Bone marrow (tissue), 2 donors: ENCODE data around the gene ATP10D.
"Not testable (repeated sequence)": the region's sequence is repeated elsewhere in the genome, so short reads cannot be mapped to it uniquely, and the experiment has no call there.

Source experiments
- DNase-seq, 2 donors: peaks; one replicate each; lab custom pipeline; 2025; lab: John Stamatoyannopoulos, UW

The ATP10D gene

GRCh38 chr4:47535567-47536147 is 50.6 kb downstream of the ATP10D start:
- no peak for DNase-seq

GRCh38 chr4:47536966-47537365 is 51.9 kb downstream of the ATP10D start:
- DNase-seq = no peak

DNA sequence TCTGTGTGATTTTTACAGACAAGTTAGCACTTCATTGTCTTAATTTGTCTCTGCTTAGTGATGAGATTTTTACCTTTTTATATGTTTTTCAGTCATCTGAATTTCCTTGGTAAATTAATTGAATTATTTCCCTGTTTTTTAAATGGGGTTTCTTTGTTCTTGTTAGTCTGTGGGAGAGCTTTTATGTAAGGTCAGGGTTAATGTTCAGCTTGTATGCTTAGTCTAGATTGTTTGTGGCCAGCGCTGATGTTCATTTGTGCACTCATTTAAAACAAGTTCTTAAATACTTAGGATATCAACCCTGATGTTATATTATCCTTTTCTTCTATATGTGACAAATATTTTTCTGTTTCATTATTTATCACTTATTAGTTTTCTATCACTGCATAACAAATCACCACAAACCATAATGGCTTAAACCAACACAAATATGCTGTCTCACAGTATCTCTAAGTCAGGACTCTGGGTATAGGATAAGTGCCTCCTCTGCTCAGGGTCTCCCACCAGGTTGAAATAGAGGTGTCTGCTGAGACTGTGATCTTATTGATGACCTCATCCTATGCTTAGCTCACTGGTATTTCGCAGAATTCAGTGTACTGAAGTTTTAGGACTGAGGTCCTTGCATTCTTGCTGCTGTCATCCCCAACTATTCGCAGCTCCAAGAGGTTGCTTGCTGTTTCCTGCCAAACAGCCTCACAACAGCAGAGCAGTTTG is 53.2 kb downstream of the ATP10D start:
- no peak for DNase-seq

- no peak for DNase-seq
Measured at GRCh38 chr4:47538825-47539154, 53.7 kb downstream of the ATP10D start.

- DNase-seq = not testable (repeated sequence)
Measured at GRCh38 chr4:47542640-47543039, 57.6 kb downstream of the ATP10D start.

GRCh38 chr4:47543331-47543730 is 58.3 kb downstream of the ATP10D start:
- no peak for DNase-seq

DNA sequence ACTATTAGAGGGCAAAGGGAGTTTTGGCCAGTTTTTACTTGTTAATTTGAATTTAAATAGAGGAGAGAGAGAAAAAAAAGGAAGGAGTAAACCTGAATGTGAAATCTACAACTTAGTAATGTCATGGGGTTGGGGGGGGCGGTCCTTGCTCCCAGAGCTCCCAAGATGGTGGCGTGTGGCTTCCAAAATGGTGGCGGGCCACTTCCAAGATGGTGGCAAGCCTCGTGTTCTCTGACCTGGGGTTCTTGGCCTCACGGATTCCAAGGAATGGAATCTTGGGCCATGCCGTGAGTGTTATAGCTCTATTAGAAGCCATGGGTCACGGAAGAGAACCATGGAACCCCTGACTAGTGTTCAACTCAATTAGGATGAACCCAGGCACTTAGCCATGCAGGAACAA is 65.3 kb downstream of the ATP10D start:
- DNase-seq = not testable (repeated sequence)

GRCh38 chr4:47550899-47551548 is 65.9 kb downstream of the ATP10D start:
- no peak for DNase-seq

DNA sequence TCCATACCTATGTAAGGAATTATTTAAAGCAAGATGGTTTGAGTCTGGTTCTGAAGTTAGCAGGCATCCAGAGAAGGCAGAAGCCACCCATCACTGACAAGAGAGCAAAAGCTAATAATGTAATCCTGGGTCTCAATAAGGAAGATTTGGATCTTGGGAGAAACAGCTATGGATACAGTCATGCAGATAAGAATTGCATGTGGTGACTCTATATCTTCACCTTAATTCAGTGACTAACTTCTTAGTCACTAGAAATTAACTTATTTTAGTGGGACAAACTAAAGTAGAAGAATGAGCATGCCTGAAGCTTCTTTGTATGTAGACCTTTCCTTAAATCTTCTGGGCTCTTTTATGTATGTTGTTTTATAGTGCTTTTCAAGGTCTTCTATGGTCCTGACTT is 66.6 kb downstream of the ATP10D start:
- no peak for DNase-seq

DNA sequence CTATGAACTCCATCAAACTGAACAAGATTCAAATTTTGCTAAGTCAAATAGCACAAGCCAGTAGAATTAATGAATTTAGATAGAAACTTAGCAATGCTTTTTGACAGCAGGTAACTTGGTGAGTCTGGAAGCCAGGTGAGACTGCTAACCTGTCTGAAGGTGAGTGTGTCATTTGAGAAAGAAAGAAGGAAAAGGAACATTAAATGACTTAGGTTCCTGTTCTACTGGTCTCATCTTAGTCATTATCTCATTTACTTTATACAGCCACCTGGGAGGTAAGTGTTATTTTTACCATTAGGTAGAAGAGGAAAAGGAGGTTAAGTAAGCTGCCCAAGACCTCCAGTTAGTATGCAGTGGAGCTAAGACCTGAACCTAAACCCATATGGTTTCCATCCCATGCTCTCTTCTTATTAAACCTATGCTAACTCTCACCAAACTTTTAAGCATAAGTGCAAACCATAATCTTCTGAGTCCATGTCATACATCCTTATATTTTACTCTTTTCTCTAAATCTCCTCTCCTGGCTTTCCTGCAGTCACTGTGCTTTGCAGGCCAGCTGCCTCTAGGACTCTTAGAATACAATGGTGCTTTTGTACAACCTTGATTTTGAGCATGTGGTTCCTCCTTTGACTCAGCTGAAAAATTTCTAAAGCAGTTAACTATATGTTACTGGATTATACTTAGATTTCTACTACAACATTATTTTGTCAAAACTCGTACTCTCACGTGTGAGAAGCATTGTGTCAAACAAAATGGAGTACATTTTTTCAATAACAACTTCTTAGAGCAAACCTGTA is 68.5 kb downstream of the ATP10D start:
- no peak for DNase-seq

DNA sequence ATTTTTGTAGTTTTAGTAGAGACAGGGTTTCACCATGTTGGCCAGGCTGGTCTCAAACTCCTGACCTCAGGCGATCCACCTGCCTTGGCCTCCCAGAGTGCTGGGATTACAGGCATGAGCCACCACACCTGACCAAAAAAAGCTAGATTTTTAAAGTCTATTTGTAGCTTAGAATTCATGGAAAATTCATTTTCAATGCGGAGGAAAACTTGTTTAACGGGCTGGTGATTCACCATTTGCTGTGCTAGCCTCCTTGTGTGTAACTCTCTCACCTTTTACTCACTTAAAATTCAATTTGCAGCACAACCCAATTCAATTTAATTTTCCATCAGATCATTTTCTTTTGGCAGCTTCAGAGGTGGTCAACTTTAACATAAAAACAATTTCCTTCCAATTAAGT is 70.8 kb downstream of the ATP10D start:
- not testable (repeated sequence) for DNase-seq

DNA sequence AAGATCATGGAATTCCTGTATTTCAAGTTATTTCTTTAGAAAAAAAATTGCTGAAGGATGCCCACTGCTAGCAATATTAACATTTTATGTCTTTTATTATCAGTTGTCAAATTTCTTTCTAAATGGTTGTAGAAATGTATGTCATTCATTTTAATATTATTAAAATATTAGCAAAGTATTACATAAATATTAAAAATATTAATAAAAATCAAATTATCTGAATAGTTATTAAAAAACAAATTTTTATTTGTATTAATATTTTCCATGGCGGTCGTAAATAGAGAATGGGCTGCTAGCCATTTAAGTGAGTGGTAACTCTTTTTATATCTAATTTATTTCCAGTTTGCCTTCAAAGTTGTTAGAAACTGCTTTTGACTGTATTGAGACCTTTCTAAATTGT is 72.2 kb downstream of the ATP10D start:
- no peak for DNase-seq

- DNase-seq = no peak
Measured at GRCh38 chr4:47560682-47561081, 75.6 kb downstream of the ATP10D start.

GRCh38 chr4:47561331-47561730 is 76.3 kb downstream of the ATP10D start:
- DNase-seq = no peak

GRCh38 chr4:47562297-47562696 is 77.2 kb downstream of the ATP10D start:
- DNase-seq = no peak

GRCh38 chr4:47566566-47566965 is 81.5 kb downstream of the ATP10D start:
- no peak for DNase-seq

DNA sequence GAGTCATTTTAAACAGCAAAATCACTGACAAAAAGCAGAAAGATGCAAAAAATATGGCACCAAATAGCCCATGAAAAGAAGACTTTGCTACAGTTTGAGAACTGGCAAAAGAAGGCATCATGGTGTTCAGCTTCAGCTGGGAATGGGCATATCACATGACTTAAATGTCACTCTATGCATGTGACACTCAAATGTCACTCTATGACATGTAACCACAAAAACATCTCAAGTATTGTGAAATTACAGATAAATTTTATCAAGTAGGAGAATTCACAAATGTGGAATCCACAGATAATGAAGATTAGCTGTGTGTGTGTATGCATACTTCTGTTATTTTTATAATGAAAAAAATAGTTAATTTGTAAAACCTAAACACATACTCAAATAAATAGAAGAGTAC is 81.9 kb downstream of the ATP10D start:
- no peak for DNase-seq

DNA sequence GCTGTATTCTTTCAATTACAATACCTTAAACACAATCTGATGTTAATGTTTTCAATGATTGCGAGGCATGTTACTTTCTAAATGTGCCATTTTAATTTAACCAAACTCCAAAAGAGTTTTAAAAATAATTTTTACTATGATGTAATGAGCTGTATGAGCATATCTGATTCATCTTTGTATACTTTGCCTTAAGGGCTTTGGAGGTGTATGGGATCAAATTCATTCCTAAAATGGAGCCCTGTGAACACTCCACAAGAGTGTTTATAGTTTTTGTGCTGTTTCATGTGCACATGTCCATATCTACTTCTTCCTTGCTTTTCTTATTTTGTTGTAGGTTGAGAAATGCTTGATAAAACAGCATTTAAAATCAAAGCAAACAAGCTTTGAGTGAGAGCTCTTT is 82.4 kb downstream of the ATP10D start:
- no peak for DNase-seq

DNA sequence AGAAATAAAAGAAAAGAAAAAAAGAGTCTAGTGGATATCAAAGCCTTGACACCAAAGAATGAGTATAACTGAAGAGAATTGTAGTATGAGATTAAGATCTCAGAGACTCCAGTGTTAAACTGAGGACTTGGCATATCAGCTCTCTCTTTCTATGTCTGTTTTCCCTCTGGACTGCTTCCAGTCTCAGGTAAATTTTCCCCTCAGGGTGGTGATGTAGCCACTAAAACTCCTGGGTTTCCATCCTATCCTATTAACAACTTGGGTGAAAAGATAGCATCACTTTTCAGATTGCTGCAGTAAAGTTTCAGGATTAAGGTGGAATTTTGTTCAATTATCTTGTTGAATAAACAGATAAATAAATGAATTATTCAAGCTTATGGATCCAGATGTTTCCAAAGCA is 85.7 kb downstream of the ATP10D start:
- no peak for DNase-seq

- DNase-seq = no peak
Measured at GRCh38 chr4:47572981-47573380, 87.9 kb downstream of the ATP10D start.

DNA sequence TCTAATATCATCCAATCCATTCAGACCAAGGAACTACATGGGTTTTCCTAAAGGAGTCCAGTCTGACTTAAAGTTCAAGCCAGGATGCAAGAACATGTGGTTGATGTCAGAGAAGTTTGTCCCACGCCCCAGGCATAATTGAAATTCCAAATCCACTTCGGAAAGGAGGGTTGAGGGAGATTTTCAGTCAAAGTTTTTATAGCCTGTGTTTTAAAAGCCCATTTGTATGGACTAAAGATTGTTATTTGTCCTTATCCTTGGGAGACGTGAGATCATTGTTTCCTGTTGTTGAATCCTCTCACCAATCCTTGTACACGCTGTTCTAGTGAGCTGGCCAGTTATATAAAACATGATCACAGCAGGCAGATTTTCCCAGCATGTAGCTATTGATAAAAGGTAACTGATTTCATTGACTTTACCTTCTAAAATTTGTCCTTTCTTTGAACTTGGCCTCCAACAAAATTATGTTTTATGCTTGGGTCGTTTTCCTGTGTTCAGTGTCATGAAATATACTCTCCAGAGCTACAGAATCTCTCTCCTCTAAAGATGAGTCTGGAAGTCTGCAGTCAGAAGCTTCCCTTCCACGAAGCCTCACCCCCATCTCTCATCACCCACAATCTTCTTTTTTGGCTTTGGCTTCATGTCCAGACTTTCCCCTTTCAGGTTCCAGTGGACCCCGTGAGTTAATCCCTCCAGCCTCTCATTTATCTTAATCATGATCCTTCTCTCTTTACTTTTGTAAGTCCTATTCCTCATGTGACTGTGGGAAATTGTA is 92.9 kb downstream of the ATP10D start:
- DNase-seq = no peak

DNA sequence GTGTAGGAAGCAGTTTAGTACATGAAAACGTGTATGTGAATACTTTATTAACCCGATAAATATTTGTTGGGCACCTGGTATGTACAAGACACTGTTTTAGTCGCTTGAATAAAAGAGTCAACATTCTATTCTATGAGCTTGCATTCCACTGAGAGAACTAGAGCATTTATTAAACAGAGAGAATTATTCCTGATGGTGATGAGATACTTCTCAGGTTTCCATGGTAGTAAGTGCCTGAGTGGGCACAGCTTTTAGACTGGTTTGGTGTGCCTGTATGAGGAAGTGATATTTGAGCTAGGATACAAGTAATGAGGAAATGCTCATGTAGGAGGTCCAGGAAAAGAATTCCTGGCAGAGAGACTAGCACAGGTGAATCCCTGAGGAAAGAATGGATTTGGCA is 94.2 kb downstream of the ATP10D start:
- no peak for DNase-seq
